ENCODE measurements around the gene RINL.

Gene RINL

GRCh38 chr19:38849860-38850435, 28.1 kb downstream of the RINL start, which contains the start of gene HNRNPL:
Gene HNRNPL, minus strand, starts transcription at chr19:38849986. Its CDS starts 20 bp downstream, at chr19:38849966.
- peak; percentile 98 for DNase-seq (ENCODE audit: extremely low read depth, insufficient read length)
- peaks cover 21% of the 10 kb centered on the region for H3K36me3 ChIP-seq (ENCODE audit: control insufficient read depth, insufficient read depth, low read length)
- H3K4me3 ChIP-seq (replicated peaks; ENCODE audit: low read depth, low read length): peak within 1 kb of the TSS; percentile 89
- no peaks in the 10 kb centered on the region for H3K27me3 ChIP-seq (replicated peaks; ENCODE audit: control insufficient read depth, insufficient read depth, low read length)
- TF ChIP-seq, protein P1, sequence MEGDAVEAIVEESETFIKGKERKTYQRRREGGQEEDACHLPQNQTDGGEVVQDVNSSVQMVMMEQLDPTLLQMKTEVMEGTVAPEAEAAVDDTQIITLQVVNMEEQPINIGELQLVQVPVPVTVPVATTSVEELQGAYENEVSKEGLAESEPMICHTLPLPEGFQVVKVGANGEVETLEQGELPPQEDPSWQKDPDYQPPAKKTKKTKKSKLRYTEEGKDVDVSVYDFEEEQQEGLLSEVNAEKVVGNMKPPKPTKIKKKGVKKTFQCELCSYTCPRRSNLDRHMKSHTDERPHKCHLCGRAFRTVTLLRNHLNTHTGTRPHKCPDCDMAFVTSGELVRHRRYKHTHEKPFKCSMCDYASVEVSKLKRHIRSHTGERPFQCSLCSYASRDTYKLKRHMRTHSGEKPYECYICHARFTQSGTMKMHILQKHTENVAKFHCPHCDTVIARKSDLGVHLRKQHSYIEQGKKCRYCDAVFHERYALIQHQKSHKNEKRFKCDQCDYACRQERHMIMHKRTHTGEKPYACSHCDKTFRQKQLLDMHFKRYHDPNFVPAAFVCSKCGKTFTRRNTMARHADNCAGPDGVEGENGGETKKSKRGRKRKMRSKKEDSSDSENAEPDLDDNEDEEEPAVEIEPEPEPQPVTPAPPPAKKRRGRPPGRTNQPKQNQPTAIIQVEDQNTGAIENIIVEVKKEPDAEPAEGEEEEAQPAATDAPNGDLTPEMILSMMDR (IDR thresholded peaks at IDR 0.05; ENCODE audit: insufficient read depth, low read length, poor library complexity, severe bottlenecking): peak; percentile 41

DNA sequence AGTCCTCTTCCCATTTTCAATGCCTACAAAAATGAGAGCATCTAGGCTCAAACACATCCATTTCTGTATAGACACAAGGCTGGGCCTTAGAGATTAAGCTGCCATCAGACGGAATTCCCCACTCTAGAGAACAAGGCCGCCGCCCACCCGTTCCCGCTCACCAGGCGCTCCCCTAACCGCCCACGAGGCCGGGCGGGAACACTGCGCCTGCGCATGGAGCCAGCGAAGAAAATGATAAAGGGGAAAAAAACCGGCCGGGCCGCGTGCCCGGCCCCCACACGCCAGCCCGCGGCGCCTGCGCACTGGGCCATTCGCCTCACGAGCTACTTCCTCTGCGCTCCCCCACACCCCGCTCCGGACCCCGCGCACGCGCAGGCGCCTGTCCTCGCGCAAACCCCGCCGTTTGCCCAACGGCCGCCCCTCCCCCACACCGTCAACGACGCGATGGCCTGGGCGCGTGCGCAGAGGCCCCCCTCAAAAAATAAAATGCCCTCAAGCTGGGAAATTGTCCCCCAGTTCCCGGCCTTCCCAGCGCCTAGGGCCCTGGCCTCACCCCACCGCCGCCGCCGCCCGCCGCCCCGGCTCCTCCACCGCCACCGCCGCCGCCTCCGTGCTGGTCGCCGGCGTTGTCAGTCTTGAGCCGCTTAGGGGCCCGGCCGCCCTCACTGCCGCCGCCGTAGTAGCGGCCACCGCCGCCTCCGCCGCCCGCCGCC, 28.8 kb downstream of the RINL start:
- peak; percentile 98 for DNase-seq (ENCODE audit: extremely low read depth, insufficient read length)
- TF ChIP-seq, protein P1 (IDR thresholded peaks at IDR 0.05; ENCODE audit: insufficient read depth, low read length, poor library complexity, severe bottlenecking): no peak
- Histone ChIP-seq H3K27me3 (replicated peaks; ENCODE audit: control insufficient read depth, insufficient read depth, low read length) (no peaks in the 10 kb centered on the region), H3K36me3 (ENCODE audit: control insufficient read depth, insufficient read depth, low read length) (peaks cover 26% of the 10 kb centered on the region), H3K4me3 (replicated peaks; ENCODE audit: low read depth, low read length) (peak overlapping the region; percentile 71)

- no peak for DNase-seq (ENCODE audit: extremely low read depth, insufficient read length)
- peak overlapping the region; percentile 71 for H3K4me3 ChIP-seq (replicated peaks; ENCODE audit: low read depth, low read length)
- no peaks in the 10 kb centered on the region for H3K27me3 ChIP-seq (replicated peaks; ENCODE audit: control insufficient read depth, insufficient read depth, low read length)
- H3K36me3 ChIP-seq (ENCODE audit: control insufficient read depth, insufficient read depth, low read length): peaks cover 33% of the 10 kb centered on the region
- TF ChIP-seq, protein P1 (IDR thresholded peaks at IDR 0.05; ENCODE audit: insufficient read depth, low read length, poor library complexity, severe bottlenecking): no peak
Observed at GRCh38 chr19:38848299-38849146, 29.6 kb downstream of the RINL start.

DNA sequence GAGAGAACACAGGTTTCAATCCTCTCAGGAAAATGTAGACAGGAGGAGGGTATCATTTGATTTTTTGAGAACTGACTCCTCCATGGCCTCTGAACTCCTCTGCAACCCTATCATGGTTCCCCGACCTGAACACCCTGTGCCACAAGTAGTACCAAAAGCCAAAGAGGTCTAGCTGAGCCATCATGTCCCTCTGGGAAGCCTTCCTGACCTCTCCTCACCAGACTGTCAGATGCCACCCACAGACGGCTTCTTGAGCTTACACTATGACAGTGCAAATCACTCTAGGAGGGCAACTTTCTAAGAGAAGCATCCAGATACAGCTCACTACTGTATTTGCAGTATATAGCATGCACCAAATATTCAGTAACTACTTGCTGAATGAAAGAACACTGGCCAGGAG, 32.0 kb downstream of the RINL start:
- Histone ChIP-seq H3K27me3 (replicated peaks; ENCODE audit: control insufficient read depth, insufficient read depth, low read length) (no peaks in the 10 kb centered on the region), H3K36me3 (ENCODE audit: control insufficient read depth, insufficient read depth, low read length) (peaks cover 52% of the 10 kb centered on the region), H3K4me3 (replicated peaks; ENCODE audit: low read depth, low read length) (no peak overlapping the region)
- TF ChIP-seq, protein P1 (IDR thresholded peaks at IDR 0.05; ENCODE audit: insufficient read depth, low read length, poor library complexity, severe bottlenecking): no peak
- DNase-seq (ENCODE audit: extremely low read depth, insufficient read length): no peak

DNA sequence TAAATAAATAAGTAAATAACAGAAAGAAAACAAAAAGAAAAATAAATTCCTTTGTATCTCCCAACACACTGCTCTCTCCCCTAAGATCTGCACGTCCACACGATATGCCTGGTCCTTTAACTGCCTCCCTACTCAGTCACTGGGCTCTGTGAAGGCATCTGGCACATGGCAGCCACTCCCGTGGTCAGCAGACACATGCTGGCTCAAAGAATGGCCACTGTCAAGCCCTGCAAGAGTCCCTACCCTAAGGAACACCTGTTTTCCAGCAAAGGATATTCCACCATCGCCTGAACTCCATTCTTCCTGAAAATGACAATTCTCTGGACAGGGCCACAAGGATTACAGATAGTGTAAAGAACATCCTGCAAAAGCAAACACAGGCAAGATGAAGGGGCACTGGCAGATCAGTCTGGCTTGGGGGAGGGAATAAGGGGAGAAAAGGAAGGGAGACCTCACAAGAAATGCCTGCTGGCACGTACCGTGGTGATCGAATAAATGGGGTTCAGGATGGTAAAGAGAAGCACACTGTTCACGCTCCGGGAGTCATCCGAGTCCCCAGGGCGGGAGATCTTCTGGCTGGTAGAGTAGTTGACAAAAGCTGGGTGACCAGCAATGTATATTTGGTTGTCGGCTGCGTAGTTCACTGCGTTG, 32.6 kb downstream of the RINL start:
- Histone ChIP-seq H3K27me3 (replicated peaks; ENCODE audit: control insufficient read depth, insufficient read depth, low read length) (no peaks in the 10 kb centered on the region), H3K36me3 (ENCODE audit: control insufficient read depth, insufficient read depth, low read length) (peaks cover 58% of the 10 kb centered on the region), H3K4me3 (replicated peaks; ENCODE audit: low read depth, low read length) (no peak overlapping the region)
- TF ChIP-seq, protein P1 (IDR thresholded peaks at IDR 0.05; ENCODE audit: insufficient read depth, low read length, poor library complexity, severe bottlenecking): no peak
- DNase-seq (ENCODE audit: extremely low read depth, insufficient read length): no peak
